Dedifferentiated amniotic fluid mesenchymal stem cell (primary cell): ENCODE results near the gene CREB3L2.
A peak's percentile ranks its signal among the peaks of the same experiment; 100 is the strongest.

ENCODE experiments used
- DNase-seq: peaks from one replicate; pipeline ENCODE4 v3.0.0-alpha.2; 2016; ENCODE audit errors: extremely low spot score

The CREB3L2 gene

DNA sequence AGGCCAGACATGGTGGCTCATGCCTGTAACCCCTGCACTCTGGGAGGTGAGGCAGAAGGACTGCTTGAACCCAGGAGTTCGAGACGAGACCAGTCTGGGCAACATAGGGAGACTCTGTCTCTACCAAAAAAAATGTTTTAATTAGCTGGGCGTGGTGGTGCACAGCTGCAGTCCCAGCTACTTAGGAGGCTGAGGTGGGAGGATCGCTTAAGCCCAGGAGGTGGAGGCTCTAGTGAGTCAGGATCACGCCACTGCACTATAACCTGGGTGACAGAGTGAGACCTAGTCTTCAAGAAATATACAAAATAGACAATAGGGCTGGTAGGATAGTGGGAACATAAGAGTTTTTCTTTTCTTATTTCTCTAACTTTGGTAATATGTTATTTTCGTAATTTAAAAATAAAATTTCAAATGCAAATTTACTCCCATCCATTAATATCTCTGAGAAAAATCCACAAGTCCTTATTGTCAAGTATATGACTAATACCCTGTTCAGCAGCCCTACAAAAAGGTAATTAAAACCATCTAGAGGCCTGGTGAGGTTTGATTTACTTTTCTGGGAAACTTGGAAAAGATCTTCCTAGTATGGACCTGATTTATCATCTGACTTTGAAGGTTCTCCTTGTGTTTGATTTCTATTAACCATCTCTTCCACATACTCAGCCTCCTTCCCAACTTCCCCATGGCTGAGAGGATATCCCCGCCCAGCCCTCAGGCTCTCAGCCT, 50.0 kb downstream of the CREB3L2 start:
- no peak for DNase-seq

DNA sequence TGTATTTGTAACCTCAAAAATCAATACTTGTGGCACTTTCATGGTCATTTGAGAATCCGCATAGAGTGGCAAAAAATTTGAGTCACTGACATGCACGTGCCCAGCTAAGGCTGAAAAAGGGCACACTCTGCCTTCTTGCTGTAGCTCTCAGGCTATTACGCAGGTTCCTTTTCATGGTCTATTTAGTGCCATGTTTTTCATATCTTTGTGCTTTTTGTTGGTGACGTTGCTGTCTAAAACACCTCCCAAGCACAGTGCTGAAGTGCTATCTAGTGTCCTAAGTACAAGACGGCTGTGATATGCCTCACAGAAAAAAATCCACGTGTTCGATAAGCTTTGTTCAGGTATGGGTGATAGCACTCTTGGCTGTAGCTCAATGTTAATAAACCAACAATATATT, 50.9 kb downstream of the CREB3L2 start:
- no peak for DNase-seq

DNA sequence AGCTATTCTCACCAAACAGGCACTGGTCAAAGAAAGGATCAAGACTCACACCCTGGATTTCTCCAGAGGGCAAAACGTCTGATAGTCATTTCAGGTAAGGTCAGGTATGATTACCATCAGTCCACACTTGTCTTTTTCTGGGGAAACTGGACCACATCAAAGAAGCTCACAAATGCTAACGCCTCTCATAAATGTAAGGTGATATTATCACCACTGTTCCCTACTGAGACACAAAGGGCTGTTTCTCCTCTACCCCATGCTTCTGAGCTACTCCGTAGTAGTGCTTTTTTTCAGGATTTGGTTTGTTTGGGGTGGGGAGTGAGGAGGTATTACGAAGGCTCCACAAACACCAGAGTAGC, 51.6 kb downstream of the CREB3L2 start:
- DNase-seq, result no peak

DNA sequence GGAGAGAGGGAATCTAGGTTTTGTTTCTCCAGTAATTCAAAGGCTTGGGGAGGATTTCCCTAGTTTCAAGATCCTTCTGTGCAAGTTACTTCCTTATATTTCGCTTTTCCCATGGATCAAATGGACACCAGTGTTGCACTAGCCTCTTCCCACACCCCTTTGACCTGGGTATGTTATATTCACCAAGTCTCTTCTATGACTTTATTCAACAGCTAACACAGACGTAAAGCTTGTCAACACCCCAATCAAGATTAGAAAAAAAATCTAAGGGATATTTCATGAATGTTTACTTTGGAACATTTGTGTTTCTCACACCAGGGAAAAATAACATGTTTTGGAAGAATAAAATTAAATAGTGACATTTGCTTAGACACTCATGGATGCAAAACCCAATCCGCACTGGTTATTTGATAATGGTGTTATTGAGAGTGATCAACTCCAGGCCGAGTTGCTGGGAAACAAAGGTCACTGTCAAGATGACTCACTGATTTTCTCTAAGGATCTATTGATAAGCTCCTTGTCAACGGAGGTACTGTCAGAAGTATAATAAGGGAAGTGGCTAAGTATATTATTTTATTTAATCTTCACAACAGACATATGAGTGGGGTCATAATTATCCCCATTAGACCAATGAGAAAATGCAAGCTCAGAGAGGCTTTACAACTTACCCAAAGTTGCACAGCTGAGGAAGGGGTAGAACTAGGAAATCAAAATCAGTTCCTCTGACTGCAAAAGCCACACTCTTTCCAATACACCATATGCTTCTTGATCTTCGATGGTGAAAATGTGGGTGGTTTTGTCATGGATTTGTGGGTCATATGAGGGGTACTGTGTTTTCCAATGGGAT, 52.2 kb downstream of the CREB3L2 start:
- DNase-seq, result no peak

DNA sequence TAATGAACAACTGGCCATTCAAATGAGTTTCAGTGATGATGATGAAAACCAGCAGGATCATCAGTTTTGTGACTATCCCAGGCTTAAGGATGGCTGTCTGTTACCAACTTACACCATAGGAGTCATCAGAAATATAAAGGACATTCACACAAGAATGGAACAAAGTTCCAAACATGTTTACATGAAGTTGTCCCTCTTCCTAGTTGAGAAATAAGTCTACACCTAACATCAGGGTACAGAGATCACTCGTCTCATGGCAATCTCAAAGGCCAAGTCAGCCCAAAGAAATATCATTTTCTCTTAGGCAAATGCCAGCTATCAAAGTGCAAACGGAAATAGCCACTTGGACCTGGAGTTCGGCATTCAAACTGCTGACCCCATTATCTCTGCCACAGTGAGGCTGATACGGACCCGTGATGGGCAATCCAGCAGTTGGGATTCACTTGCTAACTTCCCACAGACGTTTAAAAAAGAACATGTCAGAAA, 53.0 kb downstream of the CREB3L2 start:
- no peak for DNase-seq

DNA sequence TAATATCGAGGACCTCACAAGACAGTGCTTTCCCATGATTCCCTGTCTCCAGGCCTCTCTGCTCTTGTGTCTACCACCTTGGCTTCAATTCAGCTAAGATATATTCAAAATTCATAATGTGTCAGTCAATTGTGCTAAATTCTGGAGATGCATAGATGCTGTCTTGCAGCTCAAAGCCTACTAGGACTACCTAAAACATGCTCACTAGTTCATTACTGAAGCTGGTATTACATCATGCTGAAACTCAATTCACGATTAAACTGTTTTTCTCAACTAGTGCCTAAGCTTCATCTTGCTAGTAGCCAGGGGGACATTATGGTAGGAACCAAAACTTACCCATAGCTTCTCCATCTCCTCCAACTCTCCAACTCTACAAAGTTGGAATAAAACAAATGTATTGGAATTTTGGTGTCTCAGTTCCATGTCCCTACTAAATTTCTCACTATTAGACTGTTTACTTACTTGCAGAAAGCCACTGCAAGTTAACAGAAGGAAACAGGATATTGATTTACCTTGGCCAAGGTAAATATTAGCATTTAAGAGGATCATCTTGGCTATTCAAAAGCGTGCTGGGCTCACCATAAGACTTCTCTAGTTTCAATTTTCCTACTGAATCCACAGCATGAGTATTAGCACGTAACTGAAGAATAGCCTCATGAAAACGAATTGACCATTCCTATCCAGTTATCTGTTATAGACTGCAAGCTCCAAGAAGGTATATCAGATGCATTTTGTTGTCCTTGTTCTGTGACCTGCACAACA, 53.6 kb downstream of the CREB3L2 start:
- no peak for DNase-seq

DNA sequence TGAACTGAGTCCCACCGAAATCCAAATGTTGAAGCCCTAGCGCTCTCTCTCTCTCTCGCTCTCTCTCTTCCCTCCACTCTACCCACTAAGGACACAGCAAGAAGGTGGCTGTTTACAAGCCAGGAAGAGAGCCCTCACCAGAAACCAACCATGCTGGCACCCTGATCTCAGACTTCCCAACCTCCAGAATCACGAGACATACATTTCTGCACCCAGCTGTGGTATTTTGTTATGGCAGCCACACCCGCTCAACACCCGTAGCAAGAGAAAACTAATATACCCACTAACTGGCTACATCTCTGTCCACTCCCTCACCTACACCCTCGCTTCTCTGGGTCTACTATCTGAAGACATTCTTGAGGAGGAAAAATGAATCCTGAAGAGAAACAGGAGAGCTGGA, 54.8 kb downstream of the CREB3L2 start:
- DNase-seq, result no peak

DNA sequence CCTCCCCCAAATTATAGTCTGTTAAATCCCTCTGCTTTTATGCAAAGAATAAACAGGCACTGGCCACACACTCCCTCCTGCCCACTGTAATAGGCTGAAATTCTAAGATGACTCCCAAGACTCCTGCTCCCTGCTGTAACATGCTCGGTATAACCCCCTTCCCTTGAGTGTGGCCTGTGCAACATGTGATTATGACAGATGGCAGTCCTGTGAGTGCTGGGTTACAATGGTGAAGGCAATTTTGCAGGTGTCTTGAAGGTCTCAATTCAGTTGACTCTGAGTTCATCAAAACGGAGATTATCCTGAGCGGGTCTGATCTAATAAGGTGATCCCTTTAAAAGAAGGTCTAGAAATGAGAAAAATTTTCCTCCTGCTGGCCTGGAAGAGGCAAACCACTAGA, 55.9 kb downstream of the CREB3L2 start:
- no peak for DNase-seq

DNA sequence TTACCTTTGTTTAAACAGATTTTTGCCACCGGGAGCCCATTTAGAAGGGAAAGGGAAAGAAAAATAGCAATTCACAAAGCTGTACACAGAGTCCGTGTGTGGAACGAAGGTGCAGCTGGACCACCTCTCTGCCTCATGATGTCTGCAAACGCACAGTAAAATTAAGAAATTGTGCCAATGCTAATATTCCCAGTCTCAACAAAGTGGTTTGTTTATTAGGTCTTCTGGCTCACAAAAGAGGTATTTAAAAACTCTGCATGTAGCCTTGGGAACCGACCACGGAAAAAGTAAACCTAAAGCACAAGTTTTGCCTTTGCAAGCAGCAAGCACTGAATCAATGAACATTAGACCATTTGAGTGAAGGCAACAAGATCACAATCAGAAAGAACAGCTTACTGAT, 57.7 kb downstream of the CREB3L2 start:
- DNase-seq, result no peak

DNA sequence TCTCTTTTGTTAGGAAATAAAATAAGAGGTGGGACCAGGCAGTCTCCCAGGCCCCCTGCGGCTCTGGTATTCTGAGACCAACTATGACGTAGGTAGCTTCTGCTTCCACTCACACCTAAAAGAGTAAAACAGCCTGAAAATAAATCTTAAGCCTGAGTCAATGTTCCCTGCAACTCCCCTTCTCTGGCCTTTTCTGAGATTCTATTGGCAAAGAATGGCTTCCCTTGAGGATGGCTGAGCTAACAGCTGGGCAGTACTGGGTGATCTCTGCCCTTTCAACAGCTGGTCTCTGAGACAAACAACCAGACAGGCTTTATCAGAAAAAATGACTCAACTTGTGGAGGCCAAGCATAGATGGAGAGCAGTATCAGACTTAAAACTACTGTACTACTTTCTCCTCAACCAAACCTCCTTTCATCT, 58.7 kb downstream of the CREB3L2 start:
- DNase-seq, result no peak

DNA sequence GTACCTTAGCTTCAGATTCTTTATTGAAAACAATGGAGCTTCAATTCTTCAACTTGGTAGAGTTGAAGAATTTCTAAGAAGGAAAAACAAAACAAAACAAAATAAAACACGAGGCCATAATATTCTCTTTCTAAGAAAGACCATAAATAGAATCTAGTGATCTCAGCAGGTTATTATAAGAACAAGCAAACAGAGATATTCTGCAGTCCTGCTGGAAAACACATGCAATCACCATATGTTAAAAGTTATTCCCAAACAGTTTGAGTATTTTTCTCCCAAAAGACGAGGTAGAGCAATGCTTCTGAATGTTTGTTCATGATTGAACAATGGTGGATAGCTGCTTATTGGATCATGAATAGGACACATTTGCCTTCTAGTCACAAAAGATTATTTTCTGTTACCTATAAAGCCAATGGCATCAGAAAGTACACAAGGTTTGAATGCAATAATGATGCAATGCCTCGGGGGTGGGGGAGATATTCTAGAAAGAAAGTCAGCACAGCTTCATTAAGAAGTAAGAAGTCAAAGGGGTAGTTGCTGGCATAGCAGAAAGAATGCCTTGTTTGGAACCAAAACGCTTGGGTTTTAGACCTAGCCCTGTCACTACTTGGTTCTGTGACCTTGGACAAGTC, 59.3 kb downstream of the CREB3L2 start:
- DNase-seq, result no peak

DNA sequence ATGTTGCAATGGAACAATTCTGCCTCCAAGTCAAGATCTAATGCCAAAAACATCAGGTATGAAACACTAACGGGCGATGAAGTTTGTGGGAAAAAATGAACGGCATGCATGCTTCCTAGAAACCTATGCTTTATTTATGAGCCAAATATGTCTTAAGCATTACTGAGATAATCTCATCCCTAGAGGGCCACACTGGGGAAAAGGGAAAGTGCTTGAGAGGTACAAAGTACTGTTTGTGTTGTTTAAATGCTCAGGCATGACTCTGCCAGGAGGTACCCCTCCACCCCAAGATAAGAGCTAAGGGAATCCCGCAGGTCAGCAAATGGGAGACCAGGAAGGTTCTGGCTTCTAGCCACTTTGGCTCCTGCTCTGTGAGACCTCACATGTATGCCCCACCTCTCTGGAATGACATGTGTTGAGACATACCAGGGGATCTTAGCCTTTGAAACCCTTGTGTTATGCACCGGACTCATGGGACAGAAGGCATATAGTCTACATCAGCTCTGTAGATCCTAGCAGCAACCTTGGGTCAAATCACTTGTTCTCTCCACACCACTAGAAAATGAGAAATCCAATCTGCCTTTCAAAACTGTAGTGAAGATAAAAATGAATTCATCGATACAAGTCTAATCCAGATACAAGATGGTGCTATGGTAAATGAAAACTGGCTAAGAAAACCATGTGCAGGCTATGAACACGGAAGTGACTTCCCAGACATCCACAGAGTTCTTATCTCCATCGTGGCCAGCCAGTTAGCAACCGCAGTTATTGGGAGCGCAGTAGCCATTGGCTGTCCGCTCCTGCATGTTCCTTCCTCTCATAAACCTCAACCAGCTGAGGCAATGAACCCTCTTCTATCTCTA, 61.0 kb downstream of the CREB3L2 start:
- peak; percentile 35 for DNase-seq

DNA sequence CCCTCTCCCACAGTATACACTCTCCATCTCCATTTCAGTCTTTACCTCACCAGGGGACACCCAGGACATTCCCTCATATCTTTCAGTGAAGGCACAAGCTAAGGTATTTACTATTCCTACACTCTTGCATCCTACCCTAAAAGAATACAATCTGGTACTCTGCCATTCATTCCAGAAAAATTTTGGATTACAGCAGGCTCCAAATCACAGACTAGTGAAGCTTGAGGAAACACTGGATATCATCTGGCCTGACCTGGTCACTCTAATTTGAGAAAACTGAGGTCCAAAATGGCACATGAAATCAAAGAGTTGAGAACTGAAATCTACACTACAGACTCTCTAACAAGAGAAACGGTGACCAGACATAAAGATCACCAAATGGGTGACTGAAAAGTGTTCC, 61.7 kb downstream of the CREB3L2 start:
- DNase-seq, result no peak

DNA sequence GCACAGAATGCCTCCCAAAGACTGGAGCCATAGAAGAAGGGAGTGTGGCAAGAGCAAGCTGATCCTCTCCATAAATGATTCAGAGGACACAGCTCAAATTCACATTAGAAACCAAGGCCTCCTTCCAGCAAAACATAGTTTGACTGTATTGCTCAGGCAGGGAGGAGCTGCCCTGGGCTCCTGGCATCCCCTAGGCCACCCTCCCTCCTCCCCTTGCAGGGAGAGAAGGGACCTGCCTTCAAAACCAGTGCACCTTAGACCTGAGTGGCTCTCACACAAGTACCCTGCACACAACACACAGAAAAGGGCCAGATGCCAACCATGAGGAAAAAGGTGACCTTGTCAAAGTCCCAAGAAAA, 64.7 kb downstream of the CREB3L2 start:
- DNase-seq, result no peak

DNA sequence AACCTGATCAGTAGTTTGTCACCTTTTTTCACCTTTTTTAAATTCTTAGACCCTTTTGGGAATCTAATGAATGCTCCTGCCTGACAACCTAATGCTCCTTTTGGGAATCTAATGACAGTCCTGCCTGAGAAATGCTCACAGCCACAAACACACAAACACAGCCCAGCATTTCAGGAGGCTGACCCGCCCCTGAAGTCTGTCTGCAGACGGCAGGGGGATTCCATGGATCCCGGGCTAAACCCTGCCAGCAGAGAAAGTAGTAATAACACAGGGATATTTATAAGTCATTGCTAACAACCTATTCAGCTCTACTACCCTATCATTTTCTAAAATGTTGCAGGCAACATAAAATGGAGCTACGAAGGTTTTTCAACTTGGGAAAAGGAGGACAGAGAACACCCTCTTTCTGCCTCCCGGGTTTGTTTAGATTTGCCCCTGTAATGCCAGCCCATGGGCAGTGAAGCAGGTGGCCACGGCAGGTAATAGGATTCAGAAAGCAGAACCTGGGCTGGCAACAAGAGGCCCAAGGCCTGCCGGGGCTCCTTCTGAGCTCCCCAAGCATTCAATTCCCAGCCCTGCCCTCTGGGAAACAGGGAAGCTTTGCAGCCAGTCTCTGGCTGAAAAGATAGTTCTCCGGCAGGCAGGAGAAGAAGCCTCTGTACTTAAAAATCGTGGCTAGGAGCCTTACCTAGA, 65.2 kb downstream of the CREB3L2 start:
- DNase-seq, result no peak

DNA sequence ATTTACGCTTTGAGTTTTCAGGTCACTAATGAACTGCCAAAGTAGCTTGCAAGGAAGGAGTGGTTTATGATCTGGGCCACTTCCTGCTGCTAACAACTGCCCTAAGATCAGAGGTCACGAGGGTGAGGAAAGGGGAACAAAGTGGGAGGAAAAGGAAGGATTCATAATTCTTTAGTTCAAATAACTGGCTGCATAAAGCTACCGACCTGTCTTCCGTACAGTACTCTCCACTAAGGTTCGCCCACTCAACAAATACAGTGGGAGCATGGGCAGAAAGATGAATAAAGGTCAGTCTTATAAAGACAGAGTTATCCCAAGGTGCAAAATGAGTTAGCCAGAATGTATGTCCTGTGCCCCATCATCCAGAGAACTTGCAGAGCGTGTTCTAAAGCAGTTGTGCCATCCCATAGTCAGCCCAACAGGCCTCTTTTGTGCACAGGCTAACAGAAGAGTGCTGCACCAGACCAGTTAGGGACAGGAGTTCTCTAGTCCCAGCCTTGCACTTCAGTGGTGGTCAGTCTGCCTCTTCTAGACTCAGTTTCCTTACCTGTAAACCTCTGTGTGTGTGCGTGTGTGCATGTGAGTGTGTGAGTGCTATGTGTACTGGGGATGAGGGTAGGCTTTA, 65.9 kb downstream of the CREB3L2 start:
- no peak for DNase-seq

DNA sequence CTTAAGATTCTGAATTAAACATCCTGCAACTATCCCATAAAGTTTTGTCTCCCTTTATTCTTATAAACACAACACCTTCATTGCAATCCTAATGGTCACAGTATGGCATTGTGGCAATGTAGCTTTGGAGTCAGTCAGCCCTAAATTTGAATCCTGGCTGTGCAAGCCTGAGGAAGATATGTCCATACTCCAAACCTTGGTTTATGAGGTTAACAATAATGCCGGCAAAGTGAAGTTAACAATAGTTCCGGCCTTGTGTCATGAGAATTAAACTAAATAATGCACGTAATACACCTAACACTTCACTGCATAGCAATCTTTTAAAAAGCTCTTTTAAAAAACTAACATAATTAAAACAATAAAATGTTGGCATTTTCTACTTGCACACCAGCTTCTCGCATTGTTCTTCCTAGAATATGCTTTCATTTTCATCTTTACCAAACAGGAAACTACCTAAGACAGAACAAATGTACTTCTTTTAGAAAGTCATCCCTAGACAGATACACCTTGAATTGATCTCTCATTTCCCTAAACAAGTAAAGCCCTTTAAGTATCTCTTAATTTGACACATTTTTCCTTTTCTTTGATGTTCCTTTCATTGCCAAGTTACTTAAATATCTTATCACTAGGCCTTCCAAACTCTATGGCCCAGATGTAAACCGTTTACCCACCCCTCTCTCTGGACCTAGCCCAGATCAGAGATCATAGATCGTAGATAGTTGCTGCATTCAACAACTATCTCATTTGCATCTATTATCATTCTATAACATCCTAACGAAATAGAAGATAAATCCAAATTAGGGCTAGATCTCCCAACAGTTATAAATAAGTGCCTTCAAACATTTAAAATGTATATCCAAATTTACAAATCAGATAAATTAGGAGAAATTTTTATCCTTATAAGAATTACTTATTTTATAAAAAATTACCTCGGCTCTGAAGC, 66.7 kb downstream of the CREB3L2 start:
- no peak for DNase-seq

DNA sequence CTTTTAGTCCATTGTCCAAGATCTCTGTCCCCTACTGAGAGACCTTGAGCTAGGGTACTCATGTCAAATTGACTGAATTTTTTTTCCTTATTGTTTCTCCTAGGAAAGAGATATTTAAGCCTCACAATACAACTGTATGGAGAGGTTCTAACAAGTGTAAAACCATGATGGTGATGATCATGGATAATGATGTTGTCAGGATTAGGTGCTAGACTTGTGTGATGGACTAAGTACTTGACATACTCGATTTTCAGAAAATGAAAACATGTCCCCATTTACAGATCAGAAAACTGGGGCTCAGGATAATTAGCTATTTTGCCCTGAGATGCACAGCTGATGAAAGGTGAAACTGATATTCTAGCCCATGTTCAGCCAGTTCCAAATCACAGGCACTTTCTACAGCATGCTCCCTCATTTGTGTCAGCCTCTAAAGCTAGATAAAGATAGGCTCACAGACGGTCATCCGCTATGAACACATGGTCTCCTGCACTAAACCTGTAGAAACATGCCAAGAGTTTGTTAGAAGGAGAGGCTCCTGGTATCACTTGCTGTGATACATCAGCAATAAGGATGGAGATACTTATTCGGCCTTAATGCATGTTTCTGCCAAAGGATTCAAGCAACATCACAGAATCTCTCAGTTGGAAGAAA, 67.6 kb downstream of the CREB3L2 start:
- no peak for DNase-seq
